Adipocyte (in vitro differentiated cells): ENCODE results near the gene CDX2.

Source experiments
- DNase-seq: peaks from one replicate; pipeline ENCODE4 v3.0.0-alpha.2; 2015; ENCODE audit warnings: low read depth
- H3K27me3 ChIP-seq: replicated peaks from 2 replicates; pipeline ENCODE4 v1.7.0; 2013; ENCODE audit warnings: mild to moderate bottlenecking, low read length, moderate library complexity; ENCODE audit not compliant: control insufficient read depth, insufficient read depth
- H3K36me3 ChIP-seq: 2 replicates; pipeline ENCODE4 v1.7.0; 2013; ENCODE audit warnings: low read length, mild to moderate bottlenecking, moderate library complexity; ENCODE audit not compliant: control insufficient read depth, insufficient read depth, severe bottlenecking
- H3K4me1 ChIP-seq: 2 replicates; pipeline ENCODE4 v1.7.0; 2013; ENCODE audit warnings: mild to moderate bottlenecking, low read length, moderate library complexity; ENCODE audit not compliant: control insufficient read depth, insufficient read depth
- H3K4me3 ChIP-seq: 2 replicates; pipeline ENCODE4 v1.7.0; 2013; ENCODE audit warnings: mild to moderate bottlenecking, low read length, moderate library complexity
- H3K9ac ChIP-seq: 2 replicates; pipeline ENCODE4 v1.7.0; 2013; ENCODE audit warnings: mild to moderate bottlenecking, low read length, moderate library complexity
- H3K9me3 ChIP-seq: 2 replicates; pipeline ENCODE4 v1.7.0; 2013; ENCODE audit warnings: mild to moderate bottlenecking, low read length, moderate library complexity; ENCODE audit not compliant: control insufficient read depth

The CDX2 gene

GRCh38 chr13:27924529-27925141 lies 44.5 kb downstream of the CDX2 start:
- Histone ChIP-seq H3K27me3 (peaks cover 78% of the 10 kb centered on the region), H3K36me3 (no peaks in the 10 kb centered on the region), H3K4me1 (peaks cover 6% of the 10 kb centered on the region), H3K9me3 (no peaks in the 10 kb centered on the region), H3K4me3 (no peak overlapping the region), H3K9ac (no peak overlapping the region)
- DNase-seq: no peak

DNA sequence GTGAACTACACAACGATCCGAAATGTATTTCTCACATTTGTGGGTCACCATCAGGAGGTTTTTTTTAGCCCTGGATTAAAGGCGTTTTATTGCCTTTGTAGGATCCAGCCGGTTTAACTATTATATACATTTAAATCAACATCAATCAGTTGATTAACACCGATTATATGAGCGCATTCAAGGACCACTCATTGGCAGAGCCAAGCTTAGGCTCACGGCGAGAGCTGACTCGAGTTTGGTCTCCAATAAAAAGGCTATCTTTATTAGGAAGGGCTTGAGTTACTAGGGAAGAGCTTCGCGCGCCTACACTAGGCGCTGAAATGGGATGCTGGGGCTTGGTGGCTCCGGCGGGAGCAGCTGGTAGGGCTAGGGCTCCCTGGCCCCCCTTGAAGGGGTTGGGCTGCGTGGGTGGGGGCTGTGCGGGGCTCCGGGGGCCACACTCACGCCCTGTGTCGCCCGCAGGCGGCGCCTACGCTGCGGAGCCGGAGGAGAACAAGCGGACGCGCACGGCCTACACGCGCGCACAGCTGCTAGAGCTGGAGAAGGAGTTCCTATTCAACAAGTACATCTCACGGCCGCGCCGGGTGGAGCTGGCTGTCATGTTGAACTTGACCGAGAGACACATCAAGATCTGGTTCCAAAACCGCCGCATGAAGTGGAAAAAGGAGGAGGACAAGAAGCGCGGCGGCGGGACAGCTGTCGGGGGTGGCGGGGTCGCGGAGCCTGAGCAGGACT lies 45.2 kb downstream of the CDX2 start:
- peaks cover 6% of the 10 kb centered on the region for H3K4me1 ChIP-seq
- H3K27me3 ChIP-seq: peaks cover 78% of the 10 kb centered on the region
- H3K9ac ChIP-seq: no peak overlapping the region
- H3K4me3 ChIP-seq: no peak overlapping the region
- H3K9me3 ChIP-seq: no peaks in the 10 kb centered on the region
- DNase-seq: no peak
- H3K36me3 ChIP-seq: no peaks in the 10 kb centered on the region

GRCh38 chr13:27922883-27923612 lies 46.1 kb downstream of the CDX2 start:
- DNase-seq: no peak
- Histone ChIP-seq H3K4me3 (no peak overlapping the region), H3K4me1 (peaks cover 6% of the 10 kb centered on the region), H3K9ac (no peak overlapping the region), H3K27me3 (peaks cover 78% of the 10 kb centered on the region), H3K36me3 (no peaks in the 10 kb centered on the region), H3K9me3 (no peaks in the 10 kb centered on the region)

DNA sequence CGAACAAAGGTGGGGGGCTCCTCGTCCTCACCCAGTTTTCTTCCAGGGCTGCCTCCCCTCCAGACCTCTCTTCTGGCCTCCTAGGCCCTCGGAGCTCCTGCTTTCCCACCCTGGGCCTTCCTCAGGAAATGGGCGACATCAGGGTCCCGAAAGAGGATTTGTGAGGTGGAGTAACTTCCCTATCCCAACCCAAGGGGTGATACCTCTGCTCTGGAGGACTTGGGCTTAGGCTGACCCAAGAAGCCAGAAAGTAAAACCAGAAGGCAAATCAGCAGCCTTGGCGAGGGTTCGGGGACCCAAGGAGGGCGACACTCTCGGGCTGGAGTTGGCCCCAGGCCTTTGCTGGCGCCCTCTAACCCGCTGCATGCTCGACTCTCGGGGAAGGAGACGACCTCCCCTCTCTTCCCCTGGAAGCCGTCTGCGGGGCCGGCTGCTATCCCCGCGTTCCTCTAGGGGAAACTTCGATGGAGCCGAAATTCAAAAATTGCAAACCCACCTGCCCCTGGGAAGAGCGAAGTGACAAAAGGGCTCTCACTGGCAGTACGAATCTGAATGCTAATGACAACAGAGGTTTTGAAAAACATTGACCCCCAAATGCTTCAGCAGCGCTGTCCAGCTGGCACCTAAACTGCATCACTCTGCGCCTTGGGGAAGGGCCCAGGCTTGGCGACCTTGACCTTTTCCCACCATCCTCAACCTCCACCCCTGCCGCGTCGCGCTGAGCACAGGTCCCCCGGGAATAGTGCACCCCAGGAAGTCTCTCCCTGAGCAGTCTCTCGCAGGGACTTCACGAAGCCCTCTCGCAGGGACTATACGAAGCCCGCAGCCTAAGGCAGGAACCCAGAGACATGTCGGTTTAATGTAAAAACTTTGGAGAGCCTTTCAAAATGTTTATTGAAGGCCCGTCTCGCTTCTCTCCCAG lies 46.9 kb downstream of the CDX2 start:
- no peak for DNase-seq
- no peaks in the 10 kb centered on the region for H3K9me3 ChIP-seq
- peaks cover 6% of the 10 kb centered on the region for H3K4me1 ChIP-seq
- no peak overlapping the region for H3K9ac ChIP-seq
- peaks cover 79% of the 10 kb centered on the region for H3K27me3 ChIP-seq
- no peaks in the 10 kb centered on the region for H3K36me3 ChIP-seq
- no peak overlapping the region for H3K4me3 ChIP-seq

DNA sequence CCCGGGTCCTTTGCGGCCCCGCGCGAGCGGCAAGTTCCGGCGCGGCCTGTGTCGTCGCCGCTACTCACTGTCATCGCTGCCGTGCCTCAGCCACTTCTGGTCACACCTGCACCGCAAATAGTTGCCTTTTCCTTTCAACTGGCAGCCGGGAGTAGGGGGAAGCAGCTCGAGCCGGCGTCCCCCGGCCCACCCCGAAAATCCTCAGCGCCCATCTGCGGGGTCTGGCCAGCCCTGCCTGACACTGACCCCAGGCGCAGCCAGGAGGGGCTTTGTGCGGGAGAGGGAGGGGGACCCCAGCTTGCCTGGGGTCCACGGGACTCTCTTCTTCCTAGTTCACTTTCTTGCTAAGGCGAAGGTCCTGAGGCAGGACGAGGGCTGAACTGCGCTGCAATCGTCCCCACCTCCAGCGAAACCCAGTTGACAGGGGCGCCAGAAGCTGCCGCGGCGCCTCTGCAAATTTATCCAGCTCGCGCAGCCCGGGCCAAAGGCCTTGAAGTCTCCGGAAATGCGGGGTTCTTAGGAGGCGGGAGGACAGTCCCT lies 47.6 kb downstream of the CDX2 start:
- Histone ChIP-seq H3K4me3 (peak overlapping the region; percentile 70), H3K4me1 (peaks cover 6% of the 10 kb centered on the region), H3K36me3 (no peaks in the 10 kb centered on the region), H3K27me3 (peaks cover 82% of the 10 kb centered on the region), H3K9me3 (no peaks in the 10 kb centered on the region), H3K9ac (no peak overlapping the region)
- no peak for DNase-seq

DNA sequence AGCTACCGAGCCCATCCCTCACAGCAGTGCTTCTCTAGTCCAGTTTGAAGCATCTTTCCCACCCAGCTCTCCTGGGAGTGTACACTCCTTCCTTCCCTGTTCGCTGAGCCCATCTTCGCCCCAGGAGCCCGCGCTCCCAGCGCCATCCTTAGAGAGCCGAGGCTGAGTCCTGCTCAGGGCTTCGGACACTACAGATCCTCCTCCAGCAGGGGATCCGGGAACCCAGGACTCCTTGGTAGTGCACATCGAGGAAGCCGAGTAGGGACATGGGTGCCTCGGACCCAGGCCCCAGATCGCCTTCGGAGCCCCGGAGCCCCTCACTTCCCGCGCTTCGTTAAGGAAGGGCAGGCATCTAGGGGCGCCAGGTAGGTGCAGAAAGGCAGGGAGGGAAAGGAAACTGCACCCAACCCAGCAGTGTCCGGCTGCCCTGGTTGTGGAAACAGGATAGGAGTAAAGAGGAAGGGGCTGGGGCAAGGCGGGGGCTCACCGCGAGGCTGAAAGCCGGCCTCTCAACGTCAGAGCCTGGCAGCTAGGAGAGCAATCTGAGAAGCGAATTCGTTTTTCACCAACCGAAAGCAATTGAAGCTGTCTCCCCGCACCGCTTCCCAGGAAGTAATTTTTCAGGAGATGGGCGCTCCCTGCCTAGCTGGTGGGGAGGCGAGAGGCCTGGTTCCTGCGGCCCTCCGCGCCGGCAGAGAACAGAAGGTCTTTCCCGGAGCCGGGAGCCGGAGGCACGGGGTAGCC lies 48.3 kb downstream of the CDX2 start:
- no peaks in the 10 kb centered on the region for H3K36me3 ChIP-seq
- no peak overlapping the region for H3K9ac ChIP-seq
- H3K9me3 ChIP-seq: no peaks in the 10 kb centered on the region
- peaks cover 84% of the 10 kb centered on the region for H3K27me3 ChIP-seq
- peak; percentile 51 for DNase-seq
- H3K4me3 ChIP-seq: peak overlapping the region; percentile 70
- peaks cover 6% of the 10 kb centered on the region for H3K4me1 ChIP-seq

GRCh38 chr13:27919934-27920676 lies 49.0 kb downstream of the CDX2 start, which contains the start of gene PDX1:
Gene PDX1 (plus strand): TSS chr13:27920000. CDS start chr13:27920139, 139 bp downstream.
- H3K4me3 ChIP-seq: peak within 1 kb of the TSS; percentile 70
- peaks cover 85% of the 10 kb centered on the region for H3K27me3 ChIP-seq
- DNase-seq: no peak
- no peaks in the 10 kb centered on the region for H3K9me3 ChIP-seq
- peaks cover 6% of the 10 kb centered on the region for H3K4me1 ChIP-seq
- H3K9ac ChIP-seq: no peak within 1 kb of the TSS
- no peaks in the 10 kb centered on the region for H3K36me3 ChIP-seq

DNA sequence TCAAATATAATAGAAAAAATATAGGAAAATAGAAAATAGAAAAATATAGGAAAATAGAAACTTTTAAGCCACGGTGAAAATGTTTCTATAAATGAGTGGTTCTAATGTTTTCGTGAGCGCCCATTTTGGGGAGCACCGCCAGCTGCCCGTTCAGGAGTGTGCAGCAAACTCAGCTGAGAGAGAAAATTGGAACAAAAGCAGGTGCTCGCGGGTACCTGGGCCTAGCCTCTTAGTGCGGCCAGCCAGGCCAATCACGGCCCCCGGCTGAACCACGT lies 49.5 kb downstream of the CDX2 start:
- peaks cover 6% of the 10 kb centered on the region for H3K4me1 ChIP-seq
- no peak overlapping the region for H3K4me3 ChIP-seq
- no peak overlapping the region for H3K9ac ChIP-seq
- DNase-seq: no peak
- no peaks in the 10 kb centered on the region for H3K9me3 ChIP-seq
- peaks cover 83% of the 10 kb centered on the region for H3K27me3 ChIP-seq
- H3K36me3 ChIP-seq: no peaks in the 10 kb centered on the region

GRCh38 chr13:27918918-27919658 lies 50.0 kb downstream of the CDX2 start:
- peaks cover 88% of the 10 kb centered on the region for H3K27me3 ChIP-seq
- H3K4me1 ChIP-seq: peaks cover 6% of the 10 kb centered on the region
- DNase-seq: no peak
- H3K9me3 ChIP-seq: no peaks in the 10 kb centered on the region
- no peak overlapping the region for H3K4me3 ChIP-seq
- no peak overlapping the region for H3K9ac ChIP-seq
- H3K36me3 ChIP-seq: no peaks in the 10 kb centered on the region
